Colon (tissue), 2 donors: ENCODE results near the gene CADM4.
A peak's percentile ranks its signal among the peaks of the same experiment; 100 is the strongest.
"Not testable (repeated sequence)": the region's sequence is repeated elsewhere in the genome, so short reads cannot be mapped to it uniquely, and the experiment has no call there.

Source experiments
- FAIRE-seq: peaks from 2 replicates; lab custom pipeline; 2012; peaks lifted over from hg19 to GRCh38; lab: Jason Lieb, UNC
- donor health status: control.
- donor health status: control.

CADM4 gene, protein sequence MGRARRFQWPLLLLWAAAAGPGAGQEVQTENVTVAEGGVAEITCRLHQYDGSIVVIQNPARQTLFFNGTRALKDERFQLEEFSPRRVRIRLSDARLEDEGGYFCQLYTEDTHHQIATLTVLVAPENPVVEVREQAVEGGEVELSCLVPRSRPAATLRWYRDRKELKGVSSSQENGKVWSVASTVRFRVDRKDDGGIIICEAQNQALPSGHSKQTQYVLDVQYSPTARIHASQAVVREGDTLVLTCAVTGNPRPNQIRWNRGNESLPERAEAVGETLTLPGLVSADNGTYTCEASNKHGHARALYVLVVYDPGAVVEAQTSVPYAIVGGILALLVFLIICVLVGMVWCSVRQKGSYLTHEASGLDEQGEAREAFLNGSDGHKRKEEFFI

DNA sequence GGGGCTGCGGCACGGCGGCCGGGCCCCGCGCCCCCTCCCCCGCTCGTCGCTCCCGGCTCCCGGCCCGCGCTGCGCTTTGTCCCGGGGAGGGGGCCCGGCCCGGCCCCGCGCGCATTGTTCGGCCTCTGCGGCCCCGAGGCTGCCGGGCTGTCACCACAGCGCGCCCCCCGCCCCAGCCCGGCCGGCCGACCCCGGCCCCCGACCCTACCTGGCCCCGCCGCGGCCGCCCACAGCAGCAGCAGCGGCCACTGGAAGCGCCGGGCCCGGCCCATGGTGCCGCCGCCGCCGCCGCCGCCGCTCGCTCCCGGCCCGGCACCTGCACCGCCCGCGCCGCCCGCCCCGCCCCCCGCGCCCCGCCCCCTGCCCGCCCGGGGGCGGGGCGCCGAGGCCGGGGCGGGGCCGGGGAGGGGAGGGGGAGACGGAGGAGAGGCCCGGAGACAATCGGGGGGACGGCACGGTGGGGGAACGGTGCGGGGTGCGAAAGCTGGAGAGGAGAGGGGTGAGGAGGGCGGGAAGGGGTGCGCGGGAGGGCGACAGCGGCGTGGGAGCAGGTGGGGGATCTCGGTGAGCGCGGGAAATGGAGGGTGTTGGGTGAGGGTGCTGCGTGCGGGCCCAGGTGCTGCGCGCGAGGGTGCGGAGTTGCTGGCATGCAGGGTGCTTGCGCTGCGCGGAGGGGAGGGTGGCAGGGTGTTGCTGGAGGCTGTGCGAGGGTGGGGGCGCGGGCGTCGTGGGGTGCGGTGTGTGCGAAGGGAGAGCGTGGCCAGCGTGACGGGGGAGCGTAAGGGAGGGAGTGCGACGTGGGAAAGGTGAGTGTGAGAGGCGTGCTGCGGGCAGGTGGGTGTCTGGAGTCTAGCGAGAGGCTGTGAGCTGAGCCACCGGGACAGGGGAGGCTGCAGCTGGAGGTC is at the start of gene CADM4:
TSS of gene CADM4 (minus strand) at position 332 of the 905 bp plus-strand sequence. CDS start at position 272, 60 bp downstream.
- no peak for FAIRE-seq

DNA sequence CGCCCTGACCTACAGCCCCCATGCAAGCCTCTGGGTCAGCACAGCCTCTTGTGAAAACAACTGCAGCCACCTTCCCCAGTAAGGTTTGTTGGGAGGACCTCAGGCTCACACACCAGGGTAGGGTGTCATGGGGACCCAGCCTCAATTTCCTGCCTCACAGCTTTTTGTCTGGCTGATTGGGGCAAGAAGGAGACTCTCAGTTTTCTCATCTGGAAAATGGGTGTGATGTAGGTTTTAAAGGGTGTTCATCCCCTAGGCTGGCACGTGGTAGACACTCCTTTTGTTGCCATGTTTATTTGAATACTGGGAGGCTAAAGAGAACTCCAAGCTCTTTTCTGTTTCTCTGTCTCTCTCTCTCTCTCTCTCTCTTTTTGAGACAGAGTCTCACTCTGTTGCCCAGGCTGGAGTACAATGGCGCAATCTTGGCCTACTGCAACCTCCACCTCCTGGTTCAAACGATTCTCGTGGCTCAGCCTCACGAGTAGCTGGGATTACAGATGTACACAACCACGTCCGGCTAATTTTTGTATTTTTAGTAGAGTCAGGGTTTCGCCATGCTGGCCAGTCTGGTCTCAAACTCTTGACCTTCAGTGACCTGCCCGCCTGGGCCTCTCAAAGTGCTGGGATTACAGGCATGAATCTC is 48.5 kb upstream of the CADM4 start:
- FAIRE-seq = no peak

DNA sequence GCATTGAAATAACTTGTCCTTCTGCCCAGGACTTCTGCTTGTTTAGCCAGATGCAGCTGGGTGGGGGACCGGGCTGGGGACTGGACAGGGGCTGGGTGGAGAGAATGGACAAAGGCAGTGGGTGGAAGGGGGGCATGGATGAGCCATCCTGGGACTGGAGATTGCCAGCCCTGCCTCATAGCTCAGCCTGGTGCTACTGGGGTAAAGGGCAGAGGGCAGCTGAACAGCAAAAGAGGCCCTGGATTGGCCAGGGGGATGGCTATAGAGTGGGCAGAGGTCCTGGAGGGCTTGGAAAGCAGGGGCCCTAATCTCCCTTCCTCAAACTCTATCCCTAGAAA is 48.0 kb upstream of the CADM4 start:
- FAIRE-seq = no peak

GRCh38 chr19:43684326-43684725 is 44.7 kb upstream of the CADM4 start:
- FAIRE-seq = no peak

GRCh38 chr19:43683905-43684304 is 44.3 kb upstream of the CADM4 start:
- no peak for FAIRE-seq

DNA sequence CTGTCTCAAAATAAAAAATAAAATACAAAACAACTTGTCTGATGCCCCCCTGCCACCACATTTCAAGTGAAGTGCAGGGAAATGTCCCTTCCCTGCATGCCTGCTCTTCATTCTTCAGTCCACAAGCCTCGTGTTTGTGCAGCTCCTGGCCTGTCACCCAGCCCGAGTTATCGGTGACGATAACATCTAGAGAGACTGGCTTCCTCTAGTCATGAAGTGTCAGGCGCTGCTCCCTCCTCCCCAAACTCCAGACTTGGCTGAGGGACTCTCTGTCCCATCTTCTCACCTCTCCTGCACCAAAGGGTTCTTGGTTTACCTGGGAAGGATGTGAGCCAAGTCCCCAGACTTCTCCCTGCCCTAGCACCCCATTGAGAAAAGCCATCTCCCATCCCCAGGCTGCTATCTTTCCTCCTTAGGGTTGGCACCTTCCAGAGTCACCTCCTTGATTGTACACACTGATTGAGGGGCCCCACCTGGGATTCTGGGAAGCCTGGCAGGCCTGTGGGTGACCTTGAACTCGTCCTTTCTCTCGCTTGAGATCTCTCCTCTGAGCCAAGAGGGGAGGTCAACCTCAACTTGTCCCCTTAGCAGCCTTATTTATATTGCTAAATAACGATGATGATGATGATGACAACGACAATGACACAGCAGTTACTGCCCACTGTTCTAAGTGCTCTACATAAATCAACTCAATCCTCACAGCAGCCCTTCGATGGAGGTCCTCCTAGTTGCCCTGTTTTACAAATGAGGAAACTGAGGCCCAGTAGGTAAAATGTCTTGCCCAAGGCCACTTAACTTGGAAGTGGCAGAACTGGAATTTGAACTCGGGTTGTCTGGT is 43.4 kb upstream of the CADM4 start:
- no peak for FAIRE-seq

GRCh38 chr19:43682269-43682668 is 42.6 kb upstream of the CADM4 start:
- FAIRE-seq = not testable (repeated sequence)

DNA sequence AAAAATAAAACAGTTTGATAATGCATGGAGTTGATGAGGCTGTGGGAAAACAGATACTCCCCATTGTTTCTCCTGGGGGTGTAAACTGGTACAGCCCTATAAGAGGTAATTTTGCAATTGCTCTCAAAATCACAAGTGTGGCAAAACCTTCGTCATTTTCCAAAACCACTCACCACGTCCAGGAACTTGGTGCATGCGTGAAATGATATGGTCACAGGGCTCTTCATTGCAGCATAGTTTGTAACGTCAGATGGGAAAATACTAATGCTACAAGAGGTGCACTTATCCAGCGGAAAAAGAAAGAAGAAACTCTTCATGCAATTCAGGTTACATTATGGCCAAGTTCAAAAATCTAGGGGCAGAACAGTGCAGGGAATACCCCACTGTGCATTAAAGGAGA is 42.2 kb upstream of the CADM4 start:
- FAIRE-seq = no peak

DNA sequence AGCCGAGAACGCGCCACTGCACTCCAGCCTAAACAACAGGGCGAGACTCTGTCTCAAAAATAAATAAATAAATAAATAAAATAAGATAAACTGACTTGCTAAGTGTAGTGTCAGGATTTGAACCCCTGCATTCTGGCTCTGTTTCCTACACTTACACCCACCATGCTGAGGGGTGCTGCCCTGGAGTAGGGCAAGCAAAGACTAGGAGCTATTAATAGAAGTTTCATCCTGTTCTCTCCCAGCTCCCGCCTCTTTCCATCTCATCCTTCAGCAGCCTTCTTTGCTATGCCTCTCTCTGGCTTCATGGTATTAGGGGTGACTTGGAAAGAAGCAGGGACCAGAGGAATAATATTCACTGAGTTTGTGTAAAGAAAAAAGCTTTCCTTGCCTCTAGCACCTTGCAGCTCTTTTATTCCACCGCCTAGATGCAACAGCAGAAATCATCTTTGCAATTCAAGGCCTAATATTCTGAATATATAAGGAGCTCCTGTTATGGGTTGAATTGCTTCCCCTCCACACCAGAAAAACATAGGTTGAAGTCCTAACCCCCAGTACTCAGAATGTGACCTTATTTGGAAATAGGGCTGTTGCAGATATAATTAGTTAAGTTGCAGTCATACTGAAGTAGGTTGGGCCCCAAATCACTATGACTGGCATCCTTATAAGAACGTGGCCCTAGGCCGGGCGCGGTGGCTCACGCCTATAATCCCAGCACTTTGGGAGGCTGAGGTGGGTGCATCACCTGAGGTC is 39.0 kb upstream of the CADM4 start:
- FAIRE-seq = no peak

- no peak for FAIRE-seq
These were observed 36.3 kb upstream of the CADM4 start for GRCh38 chr19:43675906-43676305.

DNA sequence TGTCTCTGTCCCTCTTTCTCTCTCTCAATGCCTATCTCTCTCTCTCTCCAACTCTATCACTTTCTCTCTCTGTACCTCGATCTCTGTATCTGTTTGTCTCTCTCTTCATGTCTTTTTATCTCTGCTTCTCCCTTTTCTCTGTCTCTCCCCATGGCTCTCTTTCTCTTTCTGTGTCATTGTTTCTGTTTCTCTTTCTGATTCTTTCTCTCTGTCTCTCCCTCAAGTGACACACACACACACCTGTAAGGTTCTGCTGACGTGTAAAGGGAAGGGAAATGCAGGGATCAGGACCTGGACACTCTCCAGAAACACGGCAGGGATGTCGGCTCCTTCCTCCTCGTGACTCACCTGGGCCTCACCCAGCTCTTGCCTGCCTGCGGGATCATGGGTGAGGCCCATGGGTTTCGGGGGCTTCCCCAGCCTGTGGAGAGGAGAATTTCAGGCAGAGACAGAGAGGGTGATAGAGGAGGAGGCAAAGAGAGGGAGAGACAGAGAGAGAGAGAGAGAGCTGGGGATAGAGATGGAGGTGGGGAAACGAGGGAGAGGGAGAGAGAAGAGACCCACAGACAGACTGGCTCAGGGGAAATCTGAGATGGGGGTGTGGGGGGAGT is 35.7 kb upstream of the CADM4 start:
- FAIRE-seq = no peak

DNA sequence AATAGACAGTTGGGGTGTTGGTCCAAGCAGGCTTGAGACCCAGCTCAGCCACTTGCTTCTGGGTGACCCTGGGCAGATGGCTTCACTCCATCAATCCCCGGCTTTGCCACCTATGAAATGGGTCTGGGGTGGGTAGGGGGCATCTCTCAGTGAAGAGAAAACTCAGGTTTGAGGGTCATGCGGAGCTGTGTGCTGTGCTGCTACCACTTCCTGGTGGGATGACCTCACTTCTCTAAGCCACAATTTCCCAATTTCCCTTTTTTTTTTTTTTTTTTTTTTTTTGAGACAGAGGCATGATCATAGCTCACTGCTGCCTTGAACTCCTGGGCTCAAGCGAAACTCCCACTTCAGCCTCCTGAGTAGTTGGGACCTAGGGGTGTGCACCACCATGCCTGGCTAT is 34.9 kb upstream of the CADM4 start:
- FAIRE-seq = no peak

DNA sequence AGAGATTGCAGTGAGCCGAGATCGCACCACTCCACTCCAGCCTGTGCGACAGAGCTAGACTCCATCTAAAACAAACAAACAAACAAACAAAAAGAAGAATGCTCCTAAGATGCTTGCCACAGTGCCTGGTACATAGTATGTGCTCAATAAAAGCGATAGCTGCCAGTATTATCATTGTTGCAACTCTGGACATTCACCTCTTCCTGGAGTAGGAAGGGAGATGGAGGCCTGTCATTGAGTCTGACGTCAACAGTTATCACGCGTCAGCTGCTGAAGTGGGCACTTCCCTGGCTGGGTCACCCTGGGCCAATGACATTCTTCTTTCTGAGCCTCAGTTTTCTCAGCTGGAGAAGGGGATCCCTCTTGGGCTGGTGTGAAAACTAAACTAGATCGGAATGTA is 34.5 kb upstream of the CADM4 start:
- no peak for FAIRE-seq

DNA sequence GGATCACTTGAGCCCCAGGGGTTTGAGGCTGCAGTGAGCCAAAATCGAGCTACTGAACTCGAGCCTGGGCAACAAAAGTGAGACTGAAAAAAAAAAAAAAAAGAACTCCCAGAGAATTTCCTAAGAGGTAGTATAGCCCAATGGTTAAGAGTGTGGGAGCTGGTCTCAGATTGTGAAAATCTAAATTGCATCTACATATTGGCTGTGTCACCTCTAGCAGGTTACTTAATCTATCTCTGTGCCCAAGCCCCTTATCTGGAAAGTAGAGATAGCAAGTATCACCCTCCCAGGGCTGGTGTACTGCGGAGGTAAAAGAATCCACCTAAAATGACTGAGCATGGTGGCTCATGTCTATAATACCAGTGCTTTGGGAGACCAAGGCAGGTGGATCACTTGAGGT is 34.0 kb upstream of the CADM4 start:
- FAIRE-seq = no peak

DNA sequence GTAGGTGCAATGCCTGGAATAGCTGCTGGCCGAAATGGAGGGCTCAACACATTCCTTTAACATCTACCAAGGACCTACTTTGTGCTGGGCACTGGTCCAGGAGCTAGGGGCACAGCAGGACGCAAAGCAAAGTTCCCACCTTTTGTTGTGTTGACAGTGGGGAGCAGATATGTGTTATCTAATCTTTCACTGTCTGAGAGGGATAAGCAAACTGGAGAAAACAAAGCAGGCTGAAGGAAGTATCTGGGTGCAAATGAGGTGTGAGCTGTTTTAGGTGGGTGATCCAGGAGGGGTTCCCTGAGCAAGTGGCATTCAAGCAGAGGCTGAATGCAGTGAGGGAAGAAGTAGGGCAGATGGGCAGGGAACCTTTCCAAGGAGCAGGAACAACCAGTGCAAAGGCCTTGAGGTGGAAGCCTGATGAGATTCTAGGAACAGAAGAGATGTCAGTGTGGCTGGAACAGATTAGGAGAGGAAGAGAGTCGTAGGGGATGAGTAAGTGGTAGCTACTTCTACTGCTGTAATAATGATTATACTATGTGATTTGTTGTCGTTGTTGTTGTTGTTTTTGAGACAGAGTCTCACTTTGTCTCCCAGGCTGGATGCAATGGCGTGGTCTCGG is 32.5 kb upstream of the CADM4 start:
- no peak for FAIRE-seq

GRCh38 chr19:43668406-43669109 is 28.9 kb upstream of the CADM4 start:
- peak; percentile 87 for FAIRE-seq

GRCh38 chr19:43667876-43668405 is 28.3 kb upstream of the CADM4 start:
- FAIRE-seq = no peak

GRCh38 chr19:43667126-43667875 is 27.7 kb upstream of the CADM4 start:
- FAIRE-seq = no peak

- FAIRE-seq = no peak
These were observed 24.4 kb upstream of the CADM4 start for GRCh38 chr19:43664018-43664417.
